ENCODE measurements around the gene FASTKD2. TPM values are rescaled to one million over a fixed set of nuclear protein-coding genes. Genes with fewer than 3 reads are reported as not detected.

The FASTKD2 gene
- total RNA-seq, 1 experiment from 2014 or later: 41.4 TPM

- H3K36me3 ChIP-seq (ENCODE audit: low read depth, low read length): no peaks in the 10 kb centered on the region
- no peak overlapping the region for H3K4me2 ChIP-seq (ENCODE audit: low read length)
- H3K9me2 ChIP-seq (replicated peaks; ENCODE audit: low read length): no peaks in the 10 kb centered on the region
- H3K4me1 ChIP-seq (ENCODE audit: insufficient read depth, low read length): no peaks in the 10 kb centered on the region
- H3K79me2 ChIP-seq (ENCODE audit: low read length): no peaks in the 10 kb centered on the region
- no peaks in the 10 kb centered on the region for H4K20me1 ChIP-seq (ENCODE audit: low read length)
- DNase-seq (no peak), ATAC-seq (no peak)
- ChIA-PET POLR2A (ENCODE audit: unreplicated experiment) (no interaction called here), CTCF (no interaction called here)
- no peaks in the 10 kb centered on the region for H3K9me3 ChIP-seq (ENCODE audit: low read length)
- no peak overlapping the region for H3K4me3 ChIP-seq (ENCODE audit: low read length)
- no peak overlapping the region for H3K27ac ChIP-seq (ENCODE audit: low read length)
- no peaks in the 10 kb centered on the region for H3F3A ChIP-seq (ENCODE audit: low read length, unreplicated experiment)
- intact Hi-C loops (cut with micrococcal nuclease): no loop called here
- no peaks in the 10 kb centered on the region for H3K27me3 ChIP-seq (ENCODE audit: low read length)
- no peak overlapping the region for H3K9ac ChIP-seq (ENCODE audit: low read length)
- TF ChIP-seq, protein P1, sequence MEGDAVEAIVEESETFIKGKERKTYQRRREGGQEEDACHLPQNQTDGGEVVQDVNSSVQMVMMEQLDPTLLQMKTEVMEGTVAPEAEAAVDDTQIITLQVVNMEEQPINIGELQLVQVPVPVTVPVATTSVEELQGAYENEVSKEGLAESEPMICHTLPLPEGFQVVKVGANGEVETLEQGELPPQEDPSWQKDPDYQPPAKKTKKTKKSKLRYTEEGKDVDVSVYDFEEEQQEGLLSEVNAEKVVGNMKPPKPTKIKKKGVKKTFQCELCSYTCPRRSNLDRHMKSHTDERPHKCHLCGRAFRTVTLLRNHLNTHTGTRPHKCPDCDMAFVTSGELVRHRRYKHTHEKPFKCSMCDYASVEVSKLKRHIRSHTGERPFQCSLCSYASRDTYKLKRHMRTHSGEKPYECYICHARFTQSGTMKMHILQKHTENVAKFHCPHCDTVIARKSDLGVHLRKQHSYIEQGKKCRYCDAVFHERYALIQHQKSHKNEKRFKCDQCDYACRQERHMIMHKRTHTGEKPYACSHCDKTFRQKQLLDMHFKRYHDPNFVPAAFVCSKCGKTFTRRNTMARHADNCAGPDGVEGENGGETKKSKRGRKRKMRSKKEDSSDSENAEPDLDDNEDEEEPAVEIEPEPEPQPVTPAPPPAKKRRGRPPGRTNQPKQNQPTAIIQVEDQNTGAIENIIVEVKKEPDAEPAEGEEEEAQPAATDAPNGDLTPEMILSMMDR (conservative IDR thresholded peaks at IDR 0.05; ENCODE audit: low read depth, low read length): no peak
- TF ChIP-seq EZH2phosphoT487 (IDR thresholded peaks at IDR 0.05; ENCODE audit: borderline replicate concordance, low read length) (no peak), EZH2 (IDR thresholded peaks at IDR 0.05; ENCODE audit: low read length, unreplicated experiment) (no peak)
- no peak overlapping the region for H2AFZ ChIP-seq (ENCODE audit: low read length)
- no TSS peak for BruUV-seq (replicated peaks)
Measured at GRCh38 chr2:206837775-206838174, 72.4 kb downstream of the FASTKD2 start.

DNA sequence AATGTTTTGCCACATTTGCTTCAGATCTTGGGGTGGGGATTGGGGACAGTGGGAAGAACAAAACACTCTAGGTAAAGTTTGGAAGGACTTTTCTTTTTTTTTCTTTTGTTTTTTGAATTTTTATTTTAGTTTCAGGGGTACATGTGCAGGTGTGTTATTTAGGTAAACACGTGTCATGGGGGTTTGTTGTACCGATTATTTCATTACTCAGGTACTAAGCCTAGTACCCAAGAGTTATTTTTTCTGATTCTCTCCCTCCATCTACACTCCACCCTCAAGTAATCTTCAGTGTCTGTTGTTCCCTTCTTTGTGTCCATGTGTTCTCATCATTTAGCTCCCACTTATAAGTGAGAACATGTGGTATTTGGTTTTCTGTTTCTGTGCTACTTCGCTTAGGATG lies 73.3 kb downstream of the FASTKD2 start:
- ChIA-PET CTCF (no interaction called here), POLR2A (ENCODE audit: unreplicated experiment) (no interaction called here)
- no peak overlapping the region for H3K4me2 ChIP-seq (ENCODE audit: low read length)
- no peaks in the 10 kb centered on the region for H3F3A ChIP-seq (ENCODE audit: low read length, unreplicated experiment)
- intact Hi-C loops (cut with micrococcal nuclease): no loop called here
- no peak overlapping the region for H3K4me3 ChIP-seq (ENCODE audit: low read length)
- DNase-seq (no peak), ATAC-seq (no peak)
- H3K9me2 ChIP-seq (replicated peaks; ENCODE audit: low read length): no peaks in the 10 kb centered on the region
- no peaks in the 10 kb centered on the region for H3K79me2 ChIP-seq (ENCODE audit: low read length)
- no peaks in the 10 kb centered on the region for H4K20me1 ChIP-seq (ENCODE audit: low read length)
- H3K9ac ChIP-seq (ENCODE audit: low read length): no peak overlapping the region
- no peaks in the 10 kb centered on the region for H3K27me3 ChIP-seq (ENCODE audit: low read length)
- no peaks in the 10 kb centered on the region for H3K9me3 ChIP-seq (ENCODE audit: low read length)
- BruUV-seq (replicated peaks): no TSS peak
- TF ChIP-seq EZH2phosphoT487 (IDR thresholded peaks at IDR 0.05; ENCODE audit: borderline replicate concordance, low read length) (no peak), EZH2 (IDR thresholded peaks at IDR 0.05; ENCODE audit: low read length, unreplicated experiment) (no peak)
- TF ChIP-seq, protein P1 (conservative IDR thresholded peaks at IDR 0.05; ENCODE audit: low read depth, low read length): no peak
- H3K36me3 ChIP-seq (ENCODE audit: low read depth, low read length): no peaks in the 10 kb centered on the region
- H3K27ac ChIP-seq (ENCODE audit: low read length): no peak overlapping the region
- H3K4me1 ChIP-seq (ENCODE audit: insufficient read depth, low read length): no peaks in the 10 kb centered on the region
- no peak overlapping the region for H2AFZ ChIP-seq (ENCODE audit: low read length)

GRCh38 chr2:206840999-206841398 lies 75.6 kb downstream of the FASTKD2 start:
- Histone ChIP-seq H3F3A (ENCODE audit: low read length, unreplicated experiment) (no peaks in the 10 kb centered on the region), H3K36me3 (ENCODE audit: low read depth, low read length) (no peaks in the 10 kb centered on the region), H3K27ac (ENCODE audit: low read length) (no peak overlapping the region), H3K9me2 (replicated peaks; ENCODE audit: low read length) (no peaks in the 10 kb centered on the region), H2AFZ (ENCODE audit: low read length) (no peak overlapping the region), H3K4me3 (ENCODE audit: low read length) (no peak overlapping the region), H3K9ac (ENCODE audit: low read length) (no peak overlapping the region), H4K20me1 (ENCODE audit: low read length) (no peaks in the 10 kb centered on the region), H3K4me1 (ENCODE audit: insufficient read depth, low read length) (no peaks in the 10 kb centered on the region), H3K4me2 (ENCODE audit: low read length) (no peak overlapping the region), H3K9me3 (ENCODE audit: low read length) (no peaks in the 10 kb centered on the region), H3K27me3 (ENCODE audit: low read length) (no peaks in the 10 kb centered on the region), H3K79me2 (ENCODE audit: low read length) (no peaks in the 10 kb centered on the region)
- peak; percentile 40; the same call in 1 of the 2 replicates for ATAC-seq
- DNase-seq: peak; percentile 18
- BruUV-seq (replicated peaks): no TSS peak
- intact Hi-C loops (cut with micrococcal nuclease): loop anchor here (1.0 kb wide), 1 partner anchor 148 kb away; no protein-coding TSS in a partner anchor
- ChIA-PET CTCF (interaction anchor here (0.6 kb wide), 1 partner anchor 41 kb away, joined by 4 read pairs; no protein-coding TSS in a partner anchor), POLR2A (ENCODE audit: unreplicated experiment) (no interaction called here)
- no peak for TF ChIP-seq EZH2phosphoT487 (IDR thresholded peaks at IDR 0.05; ENCODE audit: borderline replicate concordance, low read length)
- TF ChIP-seq, protein P1 (conservative IDR thresholded peaks at IDR 0.05; ENCODE audit: low read depth, low read length): peak; percentile 45

Small RNA genes lying within 50 kb of the gene (microRNA-seq; reads per million reads assigned to microRNA genes)
- gene MIR3130-1 (ENCODE audit: unreplicated experiment) (not detected), gene MIR3130-2 (ENCODE audit: unreplicated experiment) (not detected)

Other genes starting within 250 kb of the FASTKD2 start
- gene FAM237A, start 123.1 kb upstream of the FASTKD2 start, total RNA-seq (2014; rRNA removed): not detected in 2 replicates
- gene DYTN, start 47.2 kb upstream of the FASTKD2 start, total RNA-seq (2014; rRNA removed): not detected in 2 replicates
- 0.23 and 0.40 TPM in 2 replicates for gene MDH1B, start 278 bp upstream of the FASTKD2 start, total RNA-seq (2014; rRNA removed)
- not detected in 2 replicates for gene CPO, start 173.9 kb downstream of the FASTKD2 start, total RNA-seq (2014; rRNA removed)